HG02763 (cell line): Measurements from ENCODE around the gene CACTIN.
"Not testable (repeated sequence)": the region's sequence is repeated elsewhere in the genome, so short reads cannot be mapped to it uniquely, and the experiment has no call there.

Source experiments
- ATAC-seq: cut with Tn5 transposase; IDR thresholded peaks from one replicate; pipeline ENCODE4 v1.9.1; 2021; ENCODE audit warnings: mild to moderate bottlenecking, moderate library complexity; ENCODE audit not compliant: unreplicated experiment

The CACTIN gene

DNA sequence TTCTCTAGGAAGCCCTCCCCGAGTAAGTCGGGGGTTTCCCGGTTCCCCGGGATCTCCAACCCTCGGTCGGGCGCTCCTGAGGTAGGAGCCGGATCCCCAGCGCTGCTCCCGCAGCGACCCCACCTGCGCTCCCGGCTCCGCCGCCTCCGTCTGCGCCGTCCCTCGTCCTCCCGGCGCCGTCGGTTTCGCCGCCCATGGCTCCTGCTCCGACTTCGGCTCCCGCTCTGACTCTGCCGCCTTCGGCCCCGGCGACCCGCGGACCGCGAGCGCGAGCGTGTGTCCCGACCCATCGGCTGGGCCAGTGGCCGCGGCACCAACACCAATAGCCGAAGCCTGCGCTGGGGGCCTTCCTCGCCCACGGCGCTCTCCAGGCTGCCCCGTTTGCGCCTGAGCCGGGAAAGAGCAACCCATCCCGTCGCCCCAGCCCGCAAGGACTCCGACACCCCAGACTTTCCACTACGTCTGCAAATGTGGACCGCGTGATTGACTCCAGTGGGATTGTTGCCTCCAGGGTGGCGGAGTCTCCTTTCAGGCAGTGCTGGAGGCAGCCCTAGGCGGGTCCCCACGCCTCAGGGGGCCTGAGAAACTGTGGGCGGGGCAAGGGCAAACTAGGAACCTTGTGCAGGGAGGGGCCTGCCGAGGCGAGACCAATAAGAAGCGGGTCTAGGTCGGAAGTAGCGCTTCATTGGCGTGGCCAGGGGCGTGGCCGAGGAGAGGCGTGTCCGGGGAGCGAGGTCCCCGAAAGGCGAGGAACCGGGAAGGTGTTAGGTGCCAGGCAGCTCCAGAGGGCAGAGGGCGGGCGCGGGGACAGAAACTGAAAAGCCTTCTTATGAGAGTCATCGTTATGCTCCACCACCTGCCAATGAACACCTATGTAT lies at the start of gene CACTIN:
Gene CACTIN, minus strand, starts transcription at position 318 of the 878 bp plus-strand sequence. Its CDS starts 28 bp downstream, at position 290.
- ATAC-seq: peak; percentile 88

DNA sequence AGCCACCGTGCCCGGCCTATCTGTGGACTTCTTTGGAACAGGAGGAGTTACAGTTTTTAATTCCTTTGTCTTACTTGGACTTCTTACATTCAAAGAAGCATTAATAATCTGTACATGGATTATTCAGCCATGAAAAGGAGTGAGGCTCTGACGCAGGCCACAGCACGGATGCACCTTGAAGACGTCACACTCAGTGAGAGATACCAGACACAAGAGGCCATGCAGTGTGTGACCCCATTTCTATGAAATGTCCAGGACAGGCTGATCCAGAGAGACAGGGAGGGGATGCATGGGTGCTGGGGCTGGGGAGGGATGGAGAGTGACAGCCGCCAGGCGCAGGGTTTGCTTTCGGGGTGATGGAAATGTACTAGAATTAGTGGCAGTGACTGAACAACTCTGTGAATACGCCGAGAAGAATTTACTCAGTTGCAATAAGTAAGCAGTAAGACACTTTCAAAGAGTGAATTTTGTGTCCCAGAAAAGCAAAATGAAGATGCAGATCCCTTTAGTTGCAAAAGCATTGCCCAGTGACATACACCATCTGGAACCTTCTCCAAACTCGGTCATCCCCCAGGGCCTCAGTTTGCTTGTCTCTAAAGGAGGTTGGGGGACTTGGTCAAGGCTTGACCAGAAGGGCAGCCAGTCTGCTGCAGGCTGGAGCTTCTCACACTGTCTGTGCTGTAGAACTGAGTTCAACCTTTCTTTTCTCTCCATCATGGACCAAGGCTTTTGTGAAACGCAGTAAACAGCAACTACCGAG lies 48.4 kb upstream of the CACTIN start:
- ATAC-seq: no peak

DNA sequence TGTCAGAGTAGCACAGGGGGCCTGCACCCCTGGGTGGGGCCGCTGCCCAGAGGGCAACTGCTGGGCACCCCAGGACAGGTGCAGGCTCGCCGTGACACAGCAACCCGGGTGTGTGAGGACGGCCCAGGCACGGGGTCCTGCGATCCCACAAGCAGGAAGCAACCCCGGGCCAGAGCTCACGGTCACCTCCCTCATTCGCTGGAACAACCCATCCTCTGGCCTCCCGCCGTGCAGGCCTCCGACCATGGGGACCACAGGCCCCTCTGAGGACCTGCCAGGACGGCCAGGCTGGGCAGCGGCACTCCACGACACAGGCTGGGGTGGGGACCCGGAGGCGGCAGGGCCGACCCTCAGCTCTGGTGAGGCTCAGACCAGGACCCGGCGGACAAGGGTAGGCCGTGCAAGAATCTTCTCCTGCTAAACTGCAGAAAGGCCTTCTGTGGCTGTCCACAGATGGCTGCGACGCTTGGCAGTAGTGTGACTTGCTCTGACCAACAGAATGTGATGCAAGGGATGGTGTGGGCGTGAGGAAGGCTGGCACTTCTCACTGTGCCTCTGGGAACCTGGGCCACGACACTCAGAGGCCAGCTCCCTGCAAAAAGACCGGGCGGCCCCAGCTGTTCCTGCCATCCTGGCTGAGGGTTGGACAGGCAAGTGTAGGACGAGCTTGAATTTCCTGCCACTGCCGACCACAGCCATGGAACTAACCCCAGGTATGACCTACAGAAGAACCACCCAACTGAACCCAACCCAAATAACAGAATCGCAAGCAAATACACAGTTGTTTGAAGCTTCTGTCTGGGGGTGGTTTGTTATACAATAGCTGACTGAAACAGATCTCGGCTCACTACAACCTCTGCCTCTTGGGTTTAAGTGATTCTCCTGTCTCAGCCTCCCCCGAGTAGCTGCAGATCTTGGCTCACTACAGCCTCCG lies 47.2 kb upstream of the CACTIN start:
- no peak for ATAC-seq

DNA sequence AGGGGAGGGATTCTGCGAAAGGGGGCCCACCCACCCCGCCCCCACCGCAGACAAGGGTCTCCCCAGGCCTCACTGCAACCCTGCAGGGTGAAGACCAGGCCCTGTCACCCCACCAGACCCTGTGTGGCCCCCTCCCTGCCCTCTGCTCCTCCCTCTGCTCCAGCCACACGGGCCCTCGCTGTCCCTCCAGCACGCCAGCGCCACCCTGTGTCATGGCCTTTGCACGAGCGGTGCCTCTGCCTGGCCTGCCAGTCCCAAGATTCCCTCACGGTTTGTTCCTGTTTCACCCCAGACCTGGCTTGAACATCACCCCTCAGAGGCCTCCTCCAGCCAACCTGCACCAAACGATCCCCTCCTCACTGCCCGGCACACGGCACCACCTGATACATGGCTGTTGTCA lies 46.4 kb upstream of the CACTIN start:
- no peak for ATAC-seq

DNA sequence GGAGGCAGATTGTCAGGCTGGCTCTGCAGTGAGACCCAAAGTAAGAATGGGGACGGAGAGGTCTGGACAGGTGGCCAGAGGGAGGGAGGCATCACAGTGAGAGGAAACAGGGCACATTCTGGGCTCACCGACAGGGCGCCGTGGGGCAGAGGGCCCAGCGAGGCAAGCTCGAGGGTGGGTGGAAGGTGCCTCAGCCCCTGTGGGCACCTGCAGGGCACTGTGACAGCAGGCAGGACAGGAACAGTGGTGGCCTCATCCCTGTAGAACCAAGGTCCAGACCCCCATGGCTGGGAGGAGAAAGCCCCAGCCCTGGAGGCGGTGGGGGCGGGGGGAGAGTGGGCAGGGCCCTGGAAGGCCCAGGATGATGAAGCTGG lies 46.0 kb upstream of the CACTIN start:
- no peak for ATAC-seq

DNA sequence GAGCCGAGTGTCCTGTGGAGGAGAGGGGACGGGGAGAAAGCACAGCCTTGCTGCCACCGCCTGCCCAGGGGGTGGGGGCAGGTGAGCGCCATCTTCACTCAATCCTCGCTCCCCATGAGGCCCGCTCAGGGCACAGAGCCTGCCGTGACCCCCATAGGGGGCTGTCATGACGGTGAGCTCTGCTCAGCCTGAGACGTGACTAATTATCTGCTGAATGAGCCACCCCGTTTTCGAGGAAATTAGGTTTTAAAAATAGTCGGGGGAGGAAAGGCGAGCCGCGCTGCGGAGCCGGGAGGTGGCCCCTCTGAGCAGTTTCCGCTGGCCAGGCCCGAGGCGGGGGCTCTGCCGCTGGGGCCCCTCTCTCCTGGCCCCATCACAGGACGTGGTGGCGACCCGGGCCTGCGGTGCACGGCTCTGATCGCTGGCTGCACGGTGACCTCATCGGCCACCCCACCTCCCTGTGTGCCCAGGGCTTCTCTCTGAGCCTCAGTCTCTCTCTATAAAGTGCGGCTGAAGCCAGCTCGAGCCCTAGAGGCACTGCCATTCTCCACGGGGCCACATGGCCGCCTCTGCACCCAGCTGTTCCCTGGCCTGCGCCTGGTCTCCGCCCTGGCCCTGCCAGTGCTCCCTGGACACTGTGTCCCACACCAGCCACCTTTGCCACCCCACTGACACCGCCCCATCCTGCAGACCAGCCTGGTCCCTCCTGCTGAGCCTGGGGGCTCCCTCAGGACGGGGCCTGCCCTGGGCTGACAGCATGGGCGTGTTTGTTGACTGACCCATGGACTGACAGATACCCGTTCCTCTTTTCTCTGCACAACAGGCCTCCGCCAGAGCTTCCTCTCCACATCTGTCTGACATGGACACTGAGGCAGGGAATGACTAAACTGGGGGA lies 45.3 kb upstream of the CACTIN start:
- ATAC-seq: no peak

DNA sequence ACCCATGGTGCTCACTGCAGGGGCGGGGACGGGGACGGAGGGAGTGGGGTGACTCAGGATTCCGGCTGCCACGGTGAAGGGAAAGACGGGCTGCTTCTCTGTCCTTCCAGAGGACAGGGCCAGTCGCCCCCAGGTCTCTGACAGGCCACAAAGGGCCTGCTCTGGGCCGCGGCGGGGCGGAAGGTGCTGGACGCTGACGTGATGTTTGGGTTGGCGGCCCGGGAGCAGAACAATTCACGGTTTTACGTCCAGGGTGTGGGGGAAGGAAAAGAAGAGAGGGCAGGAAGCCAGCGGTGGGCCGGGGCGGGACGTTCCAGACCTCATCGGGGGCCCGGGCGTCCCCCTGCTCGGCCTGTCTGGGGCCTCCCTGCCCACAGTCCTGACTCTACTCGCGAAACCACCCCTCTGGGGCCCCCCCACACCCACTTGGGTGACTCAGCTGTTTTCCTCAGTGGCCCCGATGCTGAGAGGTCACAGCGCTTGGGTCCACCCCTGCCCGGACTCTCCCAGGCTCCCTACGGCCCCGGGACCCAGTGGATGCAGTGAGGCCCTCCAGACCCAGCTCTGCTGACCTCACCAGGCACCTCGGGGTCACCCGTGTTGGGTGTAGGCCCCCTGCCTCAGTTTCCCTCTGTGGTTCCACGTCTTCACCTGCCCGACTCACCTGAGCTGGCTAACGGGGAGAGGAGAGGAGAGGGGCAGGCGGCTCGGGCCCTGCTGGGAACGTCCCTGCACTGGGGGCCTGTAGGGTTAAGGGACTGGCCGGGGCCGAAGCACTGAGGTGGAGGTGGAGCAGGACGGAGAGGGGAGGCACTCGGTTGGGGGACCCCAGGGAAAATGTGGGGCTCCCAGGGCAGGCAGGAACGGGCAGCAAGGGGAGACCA lies 44.4 kb upstream of the CACTIN start:
- no peak for ATAC-seq

DNA sequence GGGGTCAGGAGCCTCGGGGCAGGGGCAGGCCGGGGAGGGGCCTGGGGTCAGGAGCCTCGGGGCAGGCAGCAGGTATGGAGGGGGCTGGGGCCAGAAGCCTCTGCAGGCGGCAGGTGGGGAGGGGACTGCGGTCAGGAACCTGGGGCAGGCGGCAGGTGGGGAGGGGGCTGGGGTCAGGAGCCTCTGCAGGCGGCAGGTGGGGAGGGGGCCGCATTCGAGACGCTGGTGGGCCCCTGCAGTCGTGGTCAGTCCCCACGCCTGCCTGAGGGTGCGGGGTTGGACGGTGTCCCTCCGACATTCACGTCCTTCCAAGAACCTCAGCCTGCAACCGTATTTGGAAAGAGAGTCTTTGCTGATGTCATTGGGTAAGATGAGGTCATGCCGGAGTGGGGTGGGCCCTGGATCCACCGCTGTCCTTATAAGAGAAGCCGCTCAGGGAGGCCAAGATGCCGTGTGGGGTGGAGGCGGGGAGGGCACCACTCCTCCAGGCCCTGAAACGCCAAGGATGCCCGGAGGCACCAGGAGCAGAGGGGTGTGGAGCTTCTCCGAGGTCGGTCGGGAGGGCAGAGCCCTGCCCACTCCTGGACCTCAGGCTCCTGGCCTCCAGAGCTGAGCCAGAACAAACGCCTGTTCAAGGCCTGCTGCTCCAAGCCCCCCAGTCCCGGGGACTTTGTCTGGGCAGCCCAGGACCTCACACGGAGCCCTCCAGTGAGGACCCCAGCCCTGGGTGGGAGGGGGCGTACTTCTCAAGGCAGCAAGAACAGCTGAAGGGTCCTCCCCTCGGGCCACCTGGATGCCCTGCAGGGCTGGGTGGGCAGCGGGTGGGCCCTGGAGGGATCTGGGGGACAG lies 43.6 kb upstream of the CACTIN start:
- no peak for ATAC-seq

DNA sequence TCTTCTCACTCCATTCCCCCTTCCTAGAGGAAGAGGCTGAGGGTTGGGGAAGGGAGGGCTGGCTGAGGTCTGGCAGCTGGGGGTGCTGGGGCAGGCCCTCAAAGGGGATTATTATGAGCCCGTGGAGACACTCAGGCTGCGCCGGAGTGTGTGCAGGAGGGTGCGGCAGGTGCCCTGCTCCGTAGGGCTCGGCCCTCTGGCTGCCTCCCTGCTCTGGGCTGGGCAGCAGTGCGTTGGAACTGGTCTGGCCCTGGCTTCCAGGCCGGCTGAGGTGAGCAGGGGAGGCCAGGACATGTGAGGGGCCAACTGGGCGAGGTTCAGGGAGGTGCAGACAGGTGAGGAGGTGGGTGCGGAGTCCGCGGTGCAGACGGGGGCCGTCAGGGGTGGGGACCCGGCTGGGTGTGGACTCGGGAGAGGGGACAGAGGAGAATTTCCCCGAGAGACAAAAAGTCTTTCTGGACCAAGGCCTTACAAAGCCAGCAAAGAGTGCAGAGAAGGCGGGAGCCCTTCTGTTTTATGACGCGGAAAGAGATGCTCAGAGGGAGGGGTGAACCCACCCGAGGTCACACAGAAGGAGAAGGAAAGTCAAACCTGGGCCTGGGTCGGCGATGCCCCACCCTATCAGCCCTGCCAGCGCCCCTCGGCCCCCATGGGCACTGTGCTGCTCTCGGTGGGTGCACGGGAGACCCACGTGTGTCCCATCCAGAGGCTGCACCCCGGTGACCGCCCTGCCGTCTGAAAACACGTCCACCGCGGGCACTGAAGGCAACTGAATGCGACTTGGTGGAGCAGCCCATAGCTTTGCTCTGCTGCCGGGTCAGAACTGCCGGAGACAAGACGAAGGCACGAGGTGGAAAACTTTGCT lies 42.7 kb upstream of the CACTIN start:
- no peak for ATAC-seq

DNA sequence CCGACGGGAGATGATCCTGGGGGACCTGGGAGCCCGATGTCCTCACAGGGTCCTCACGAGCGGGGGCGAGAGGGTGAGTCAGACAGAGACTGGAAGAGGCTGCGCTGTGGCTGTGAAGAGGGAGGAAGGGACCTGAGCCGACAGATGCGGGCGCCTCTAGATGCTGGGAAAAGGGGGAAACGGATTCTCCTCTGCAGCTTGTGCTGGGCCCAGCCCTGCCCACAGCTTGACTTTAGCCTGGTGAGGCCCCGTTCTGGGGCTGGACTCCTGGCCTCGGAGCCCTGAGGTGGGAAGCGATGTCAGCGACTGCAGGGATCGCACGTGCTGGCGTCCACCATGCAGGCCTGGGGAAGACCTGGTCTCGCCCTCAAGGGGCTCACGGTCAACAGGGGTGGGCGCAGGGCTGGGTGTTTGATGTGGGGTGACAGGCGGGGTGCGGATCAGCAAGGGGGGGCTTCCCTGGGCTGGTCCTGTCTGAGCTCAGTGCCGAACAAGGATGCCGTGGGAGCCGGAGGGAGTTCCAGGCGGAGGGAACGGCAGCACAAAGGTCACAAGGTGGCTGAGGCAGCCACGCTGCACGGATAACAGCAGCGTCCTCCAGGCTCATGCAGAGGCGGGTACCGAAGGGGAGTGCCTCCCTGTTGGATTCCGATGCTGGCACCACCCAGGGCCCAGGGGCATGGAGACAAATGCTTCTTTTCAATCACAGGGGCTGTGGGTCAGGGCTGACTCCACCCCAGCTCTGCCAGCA lies 41.9 kb upstream of the CACTIN start:
- no peak for ATAC-seq

DNA sequence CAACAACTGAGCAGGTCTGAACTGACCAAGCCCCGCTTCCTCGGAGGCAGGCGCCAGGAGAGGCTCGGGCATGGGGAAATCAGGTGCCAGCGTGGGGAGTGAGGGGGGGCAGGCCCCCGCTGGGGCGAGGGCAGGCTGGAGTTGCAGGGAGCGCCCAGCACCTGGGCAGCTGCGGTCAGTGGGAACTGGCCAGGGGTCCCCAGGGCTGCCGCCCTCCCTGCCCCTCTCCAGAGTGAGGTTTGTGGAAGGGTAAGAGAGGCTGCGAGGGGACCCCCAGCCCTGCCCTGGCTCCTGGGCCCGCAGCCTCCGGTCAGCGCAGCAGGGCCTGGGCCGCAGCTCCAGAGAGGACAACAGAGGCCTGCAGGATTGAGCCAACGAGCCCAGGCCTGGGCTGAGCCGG lies 41.2 kb upstream of the CACTIN start:
- ATAC-seq: no peak

DNA sequence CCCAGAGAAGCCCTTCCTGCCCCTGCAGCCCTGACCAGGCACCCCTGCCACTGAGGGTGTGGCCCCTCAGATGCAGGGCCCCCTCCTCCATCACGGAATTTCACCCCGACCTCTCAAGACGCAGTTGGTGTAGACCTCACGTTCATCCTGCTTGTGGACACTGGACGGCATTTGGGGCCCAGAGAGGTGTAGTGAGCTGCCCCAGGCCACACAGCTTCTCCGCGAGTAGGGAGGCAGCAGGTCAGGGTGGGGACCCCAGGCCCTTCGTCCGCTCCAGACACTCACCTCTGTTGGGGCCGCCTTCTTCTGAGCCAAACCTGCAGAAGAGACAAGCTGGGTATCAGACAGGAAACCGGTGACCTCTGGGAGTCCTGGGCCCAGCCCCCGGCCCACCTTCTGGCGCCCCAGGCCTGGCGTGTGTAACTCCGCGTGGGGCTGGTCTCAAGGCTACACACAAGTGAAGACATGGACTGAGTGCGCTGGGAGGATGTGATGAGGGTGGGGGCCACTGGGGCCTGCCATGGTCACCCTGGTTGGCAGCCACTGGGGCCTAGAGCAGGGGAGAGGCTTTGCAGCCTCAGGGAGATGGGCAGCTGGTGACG lies 40.5 kb upstream of the CACTIN start:
- ATAC-seq: no peak

DNA sequence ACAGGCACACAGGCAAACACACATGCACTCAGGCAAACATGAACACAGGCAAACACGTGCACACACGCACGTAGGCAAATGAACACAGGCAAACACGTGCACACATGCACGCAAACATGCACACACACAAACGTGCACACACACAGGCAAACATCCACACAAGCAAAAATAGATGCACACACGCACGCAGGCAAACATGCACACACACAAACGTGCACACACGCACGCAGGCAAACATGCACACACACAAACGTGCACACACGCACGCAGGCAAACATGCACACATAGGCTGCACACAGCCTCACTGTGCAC lies 39.9 kb upstream of the CACTIN start:
- ATAC-seq: not testable (repeated sequence)

DNA sequence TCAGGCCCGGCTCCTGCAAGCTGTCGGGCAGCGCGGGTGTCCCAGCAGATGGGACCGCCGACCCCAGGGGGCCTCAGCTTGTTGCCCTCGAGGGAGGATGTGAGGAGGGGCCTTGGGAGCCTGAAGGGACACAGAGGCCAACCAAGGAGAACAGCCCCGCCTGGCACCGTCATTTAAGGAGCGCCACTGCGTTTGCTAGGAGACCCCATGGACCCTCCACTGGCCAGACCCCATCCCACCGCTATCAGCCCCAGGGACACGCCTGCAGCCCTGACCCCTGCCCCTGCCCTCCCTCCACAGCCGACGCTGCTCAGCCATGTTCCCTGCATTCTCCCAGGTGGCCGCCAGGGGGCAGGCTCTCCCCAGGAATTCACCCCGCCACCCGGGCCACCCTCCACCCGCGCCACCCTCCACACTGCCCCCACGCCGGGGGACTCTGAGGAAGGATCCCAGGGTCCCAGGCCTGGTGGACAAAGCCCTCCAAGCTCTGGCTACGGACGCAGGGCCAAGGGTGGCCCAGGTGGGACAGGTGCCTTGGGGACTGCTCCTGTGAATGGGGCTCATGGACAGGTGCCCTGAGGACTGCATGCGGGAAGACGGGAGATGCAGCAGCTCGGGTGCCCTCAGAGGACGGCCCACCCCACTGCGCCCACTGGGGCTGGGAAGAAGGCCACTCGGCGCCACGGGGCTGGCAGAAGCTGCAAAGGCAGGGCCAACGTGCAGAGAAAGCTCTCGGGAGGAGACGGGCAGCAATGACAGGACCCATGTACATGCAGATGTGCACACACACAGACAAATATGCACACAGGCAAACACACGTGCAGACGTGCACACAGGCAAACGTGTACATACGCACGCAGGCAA lies 39.3 kb upstream of the CACTIN start:
- no peak for ATAC-seq

DNA sequence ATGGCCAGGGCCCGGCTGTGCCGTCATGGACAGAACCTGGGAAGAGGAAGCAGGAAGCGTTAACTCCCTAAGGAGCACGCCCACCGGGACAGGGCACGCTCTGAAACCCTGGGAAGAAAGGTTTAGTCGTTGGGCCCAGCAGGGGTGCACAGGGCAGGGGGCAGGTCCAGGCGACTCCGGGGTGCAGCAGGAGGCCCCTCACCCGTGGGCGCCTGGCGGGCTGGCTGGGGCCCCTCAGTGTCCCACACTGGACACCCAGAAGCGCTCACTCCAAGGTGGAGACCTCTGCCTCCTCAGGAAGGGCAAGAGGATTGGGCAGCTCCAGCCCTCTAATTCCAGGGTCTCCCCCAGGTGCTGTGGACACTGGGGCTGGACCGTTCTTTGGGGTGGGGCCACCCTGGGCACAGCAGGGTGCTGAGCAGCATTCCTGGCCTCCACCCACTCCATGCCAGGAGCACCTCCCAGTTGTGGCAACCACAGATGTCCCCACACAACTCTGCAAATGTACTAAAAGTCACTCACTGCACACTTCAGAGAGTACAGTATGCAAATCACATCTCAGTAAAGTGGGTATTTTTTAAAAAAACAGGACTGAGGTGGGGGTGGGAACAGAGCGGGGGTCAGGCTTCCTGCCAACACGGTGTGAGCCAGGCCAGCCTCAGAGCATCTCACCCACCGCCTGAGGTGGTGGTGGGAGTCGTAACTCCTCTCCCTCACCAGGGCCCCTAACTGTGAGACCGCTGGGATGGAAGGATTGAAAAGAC lies 38.5 kb upstream of the CACTIN start:
- ATAC-seq: no peak
